Caco-2 (cell line): ENCODE data around the gene FILIP1. TPM values are rescaled to one million over a fixed set of nuclear protein-coding genes. Genes with fewer than 3 reads are reported as not detected.
"Not testable (repeated sequence)": the region's sequence is repeated elsewhere in the genome, so short reads cannot be mapped to it uniquely, and the experiment has no call there.

Experiments used
- BruUV-seq: library from RNA; stranded (reverse); fragments of 400-500 nt; replicated peaks from 2 replicates; lab custom pipeline; 2021; lab: Mats Ljungman, UMichigan
- CTCF ChIA-PET: fragments of 300-600 bp; sonication (Branson Sonifier 250); formaldehyde crosslinking; loops from one replicate; lab custom pipeline; 2022; ENCODE audit warnings: antibody characterized with exemption; lab: Charles Lee
- POLR2A ChIA-PET: fragments of 300-600 bp; sonication (Branson Sonifier 250); formaldehyde crosslinking; loops from one replicate; lab custom pipeline; 2022; ENCODE audit warnings: antibody characterized with exemption; lab: Charles Lee
- DNase-seq, 2 experiments: peaks; one replicate each; pipeline versions ENCODE4 v3.0.0 to v3.0.0-alpha.2; 2020 to 2022
- H3K27me3 ChIP-seq: replicated peaks from 2 replicates; pipeline ENCODE4 v1.6.0; 2011; ENCODE audit warnings: low read length; ENCODE audit not compliant: control insufficient read depth, insufficient read depth
- H3K36me3 ChIP-seq: 2 replicates; pipeline ENCODE4 v1.5.1; 2011; ENCODE audit warnings: low read length; ENCODE audit not compliant: control insufficient read depth, insufficient read depth
- H3K4me1 ChIP-seq: fragments of 250-450 bp; sonication (Bioruptor Pico); 2 replicates; pipeline ENCODE4 v1.5.1; 2020; ENCODE audit warnings: mild to moderate bottlenecking
- H3K4me3 ChIP-seq: 2 replicates; pipeline ENCODE4 v1.5.1; 2011; ENCODE audit warnings: low read depth, mild to moderate bottlenecking, control low read depth, low read length
- H3K9me3 ChIP-seq: fragments of 250-450 bp; sonication (Bioruptor Pico); 2 replicates; pipeline ENCODE4 v1.5.1; 2020; ENCODE audit warnings: mild to moderate bottlenecking, moderate library complexity
- H3K27ac Mint-ChIP-seq: one replicate; pipeline ENCODE4 v1.8.0; 2022; ENCODE audit warnings: mixed read lengths; ENCODE audit not compliant: unreplicated experiment
- H3K27me3 Mint-ChIP-seq: one replicate; pipeline ENCODE4 v1.8.0; 2022; ENCODE audit warnings: mixed read lengths; ENCODE audit not compliant: insufficient read depth, unreplicated experiment
- H3K36me3 Mint-ChIP-seq: one replicate; pipeline ENCODE4 v1.8.0; 2022; ENCODE audit warnings: mild to moderate bottlenecking, mixed read lengths; ENCODE audit not compliant: insufficient read depth, unreplicated experiment
- H3K4me1 Mint-ChIP-seq: one replicate; pipeline ENCODE4 v1.8.0; 2022; ENCODE audit warnings: low read depth, mixed read lengths; ENCODE audit not compliant: unreplicated experiment
- H3K4me3 Mint-ChIP-seq: one replicate; pipeline ENCODE4 v1.8.0; 2022; ENCODE audit warnings: mild to moderate bottlenecking, moderate library complexity, mixed read lengths; ENCODE audit not compliant: unreplicated experiment
- H3K9me3 Mint-ChIP-seq: one replicate; pipeline ENCODE4 v1.8.0; 2022; ENCODE audit warnings: mixed read lengths; ENCODE audit not compliant: unreplicated experiment
- intact Hi-C: fragments of 100-400 bp; cut with micrococcal nuclease; formaldehyde crosslinking; loops from one replicate; pipeline ENCODE4 v1.10.0; 2022; ENCODE audit not compliant: unreplicated experiment
- total RNA-seq: library from RNA; stranded (reverse); gene quantifications from 2 replicates; pipeline ENCODE4 v1.2.3, GENCODE V29; 2022
- TF ChIP-seq, protein P1 (sequence below), 2 experiments: fragments of 200-600 bp in 1 of 2; IDR thresholded peaks; 1 replicate in 1 of 2; 2 replicates in 1 of 2; pipeline versions ENCODE4 v1.5.1 to v1.8.0; 2011 to 2022; ENCODE audit warnings: antibody characterized with exemption in 1 of 2, control low read depth in 1 of 2, inconsistent platforms in 1 of 2, low read depth in 1 of 2, low read length in 1 of 2, mild to moderate bottlenecking in 1 of 2, moderate library complexity in 1 of 2; ENCODE audit not compliant: insufficient read depth in 1 of 2, severe bottlenecking in 1 of 2, unreplicated experiment in 1 of 2

FILIP1 gene
- total RNA-seq, 1 experiment from 2014 or later, result 0.07 TPM

DNA sequence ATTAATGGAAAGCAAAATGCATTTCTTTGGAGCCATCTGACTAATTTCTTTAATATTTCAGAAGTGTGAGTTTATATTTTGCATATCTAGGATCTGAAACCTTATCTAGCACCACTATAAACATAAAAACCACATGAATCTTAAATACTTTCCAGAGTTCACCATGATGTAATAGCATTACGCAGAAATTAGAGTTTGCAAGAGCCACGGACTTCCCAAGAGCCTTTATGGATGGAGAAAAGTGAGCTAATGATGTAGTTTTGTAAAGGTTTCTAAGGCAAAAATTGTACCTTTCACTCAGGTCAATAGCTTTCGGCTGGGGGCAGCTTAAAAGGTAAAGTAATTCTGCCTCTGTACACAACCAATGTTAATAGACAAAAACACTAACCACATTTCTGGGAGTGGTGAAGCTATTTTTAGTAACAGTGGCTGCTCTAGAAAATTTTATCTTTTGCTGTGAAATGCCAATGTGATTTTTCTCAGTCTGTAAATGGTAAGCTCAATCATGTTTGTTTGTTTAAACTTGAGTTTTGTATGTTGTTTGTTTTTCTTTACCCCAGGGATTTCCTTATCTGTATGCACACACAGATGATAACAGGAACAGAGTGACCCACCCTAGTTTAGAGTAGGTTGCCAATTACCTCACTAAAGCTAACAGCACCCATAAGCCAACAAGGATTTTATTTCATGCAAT is 80.5 kb downstream of the FILIP1 start:
- Histone ChIP-seq H3K9me3 (no peaks in the 10 kb centered on the region), H3K36me3 (no peaks in the 10 kb centered on the region), H3K27me3 (no peaks in the 10 kb centered on the region), H3K4me1 (peaks cover 8% of the 10 kb centered on the region; the same call in 1 of the 2 replicates), H3K4me3 (no peak overlapping the region)
- no peak overlapping the region for H3K27ac Mint-ChIP-seq
- POLR2A ChIA-PET, result no interaction called here
- no peaks in the 10 kb centered on the region for H3K36me3 Mint-ChIP-seq
- CTCF ChIA-PET, result no interaction called here
- no peak overlapping the region for H3K4me3 Mint-ChIP-seq
- TF ChIP-seq, protein P1, sequence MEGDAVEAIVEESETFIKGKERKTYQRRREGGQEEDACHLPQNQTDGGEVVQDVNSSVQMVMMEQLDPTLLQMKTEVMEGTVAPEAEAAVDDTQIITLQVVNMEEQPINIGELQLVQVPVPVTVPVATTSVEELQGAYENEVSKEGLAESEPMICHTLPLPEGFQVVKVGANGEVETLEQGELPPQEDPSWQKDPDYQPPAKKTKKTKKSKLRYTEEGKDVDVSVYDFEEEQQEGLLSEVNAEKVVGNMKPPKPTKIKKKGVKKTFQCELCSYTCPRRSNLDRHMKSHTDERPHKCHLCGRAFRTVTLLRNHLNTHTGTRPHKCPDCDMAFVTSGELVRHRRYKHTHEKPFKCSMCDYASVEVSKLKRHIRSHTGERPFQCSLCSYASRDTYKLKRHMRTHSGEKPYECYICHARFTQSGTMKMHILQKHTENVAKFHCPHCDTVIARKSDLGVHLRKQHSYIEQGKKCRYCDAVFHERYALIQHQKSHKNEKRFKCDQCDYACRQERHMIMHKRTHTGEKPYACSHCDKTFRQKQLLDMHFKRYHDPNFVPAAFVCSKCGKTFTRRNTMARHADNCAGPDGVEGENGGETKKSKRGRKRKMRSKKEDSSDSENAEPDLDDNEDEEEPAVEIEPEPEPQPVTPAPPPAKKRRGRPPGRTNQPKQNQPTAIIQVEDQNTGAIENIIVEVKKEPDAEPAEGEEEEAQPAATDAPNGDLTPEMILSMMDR (IDR thresholded peaks at IDR 0.05; ENCODE audit: insufficient read depth in 1 of 2, low read depth in 1 of 2, low read length in 1 of 2, severe bottlenecking in 1 of 2, unreplicated experiment in 1 of 2), result no peak
- BruUV-seq, result no TSS peak
- DNase-seq, result no peak
- no peaks in the 10 kb centered on the region for H3K27me3 Mint-ChIP-seq
- no peaks in the 10 kb centered on the region for H3K9me3 Mint-ChIP-seq
- intact Hi-C loops, result no loop called here
- H3K4me1 Mint-ChIP-seq, result peaks cover 15% of the 10 kb centered on the region

DNA sequence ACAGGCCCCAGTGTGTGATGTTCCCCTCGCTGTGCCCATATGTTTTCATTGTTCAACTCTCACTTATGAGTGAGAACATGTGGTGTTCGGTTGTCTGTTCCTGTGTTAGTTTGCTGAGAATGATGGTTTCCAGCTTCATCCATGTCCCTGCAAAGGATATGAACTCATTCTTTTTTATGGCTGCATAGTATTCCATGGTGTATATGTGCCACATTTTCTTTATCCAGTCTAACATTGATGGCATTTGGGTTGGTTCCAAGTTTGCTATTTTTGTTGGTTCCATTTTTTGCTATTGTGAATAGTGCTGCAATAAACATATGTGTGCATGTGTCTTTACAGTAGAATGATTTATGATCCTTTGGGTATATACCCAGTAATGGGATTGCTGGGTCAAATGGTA is 83.0 kb downstream of the FILIP1 start:
- intact Hi-C loops, H3K36me3 Mint-ChIP-seq: not testable (repeated sequence)
- peaks cover 15% of the 10 kb centered on the region for H3K4me1 Mint-ChIP-seq

DNA sequence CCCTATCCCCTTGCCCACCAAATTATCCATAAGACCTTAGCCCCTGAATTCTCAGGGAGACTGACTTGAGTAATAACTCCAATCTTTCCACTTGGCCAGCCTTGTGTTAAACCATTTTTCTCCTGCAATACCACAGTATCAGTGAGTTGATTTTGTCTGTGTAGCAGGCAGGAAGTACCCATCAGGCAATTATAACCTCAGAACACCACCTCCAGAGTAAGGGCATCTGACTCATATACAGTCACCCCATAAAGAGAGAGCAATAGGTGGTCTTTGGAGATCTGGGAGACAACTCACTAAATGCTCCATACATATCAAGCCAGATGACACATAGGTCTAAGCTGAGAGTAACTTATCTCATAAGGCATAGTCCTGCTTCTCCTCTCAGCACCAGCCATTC is 83.7 kb downstream of the FILIP1 start:
- H3K36me3 Mint-ChIP-seq, result no peaks in the 10 kb centered on the region
- Histone ChIP-seq H3K36me3 (no peaks in the 10 kb centered on the region), H3K4me1 (peaks cover 8% of the 10 kb centered on the region; the same call in 1 of the 2 replicates), H3K9me3 (no peaks in the 10 kb centered on the region), H3K27me3 (no peaks in the 10 kb centered on the region), H3K4me3 (no peak overlapping the region)
- no peak overlapping the region for H3K27ac Mint-ChIP-seq
- no TSS peak for BruUV-seq
- no peak for DNase-seq
- H3K27me3 Mint-ChIP-seq, result no peaks in the 10 kb centered on the region
- intact Hi-C loops, result no loop called here
- TF ChIP-seq, protein P1 (IDR thresholded peaks at IDR 0.05; ENCODE audit: insufficient read depth in 1 of 2, low read depth in 1 of 2, low read length in 1 of 2, severe bottlenecking in 1 of 2, unreplicated experiment in 1 of 2), result no peak
- peaks cover 15% of the 10 kb centered on the region for H3K4me1 Mint-ChIP-seq
- ChIA-PET POLR2A (no interaction called here), CTCF (no interaction called here)
- H3K9me3 Mint-ChIP-seq, result no peaks in the 10 kb centered on the region
- no peak overlapping the region for H3K4me3 Mint-ChIP-seq

More for the DNA sequence above, 83.0 kb downstream of the FILIP1 start:
- BruUV-seq, H3K27me3 ChIP-seq, H3K27ac Mint-ChIP-seq, H3K9me3 Mint-ChIP-seq, H3K4me1 ChIP-seq, H3K27me3 Mint-ChIP-seq, H3K4me3 Mint-ChIP-seq, H3K4me3 ChIP-seq, H3K9me3 ChIP-seq, CTCF ChIA-PET, H3K36me3 ChIP-seq, DNase-seq, POLR2A ChIA-PET: not testable (repeated sequence)
